ENCODE data around the gene TACC3.

DNA sequence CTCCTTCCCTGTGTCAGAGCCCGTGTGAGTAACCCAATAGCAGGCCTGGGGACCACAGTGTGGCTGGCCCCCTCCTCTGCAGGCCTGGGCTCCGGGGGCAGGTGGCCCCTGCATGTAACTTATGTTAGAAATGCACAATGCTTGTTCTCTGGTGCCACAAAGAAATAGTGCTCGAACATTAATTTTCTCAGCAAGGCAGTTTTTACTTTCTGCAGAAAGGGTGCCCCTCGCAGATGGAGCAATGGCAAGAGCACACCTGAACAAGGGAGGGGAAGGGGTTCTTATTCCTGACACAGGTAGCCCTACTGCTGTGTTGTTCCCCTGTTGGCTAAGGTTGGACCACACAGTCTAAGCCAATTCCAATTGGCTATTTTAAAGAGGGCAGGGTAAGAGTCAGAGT is 17.1 kb downstream of the TACC3 start:
- TF ChIP-seq, protein P1, sequence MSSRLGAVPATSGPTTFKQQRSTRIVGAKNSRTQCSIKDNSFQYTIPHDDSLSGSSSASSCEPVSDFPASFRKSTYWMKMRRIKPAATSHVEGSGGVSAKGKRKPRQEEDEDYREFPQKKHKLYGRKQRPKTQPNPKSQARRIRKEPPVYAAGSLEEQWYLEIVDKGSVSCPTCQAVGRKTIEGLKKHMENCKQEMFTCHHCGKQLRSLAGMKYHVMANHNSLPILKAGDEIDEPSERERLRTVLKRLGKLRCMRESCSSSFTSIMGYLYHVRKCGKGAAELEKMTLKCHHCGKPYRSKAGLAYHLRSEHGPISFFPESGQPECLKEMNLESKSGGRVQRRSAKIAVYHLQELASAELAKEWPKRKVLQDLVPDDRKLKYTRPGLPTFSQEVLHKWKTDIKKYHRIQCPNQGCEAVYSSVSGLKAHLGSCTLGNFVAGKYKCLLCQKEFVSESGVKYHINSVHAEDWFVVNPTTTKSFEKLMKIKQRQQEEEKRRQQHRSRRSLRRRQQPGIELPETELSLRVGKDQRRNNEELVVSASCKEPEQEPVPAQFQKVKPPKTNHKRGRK (CRISPR knock-in tag; IDR thresholded peaks at IDR 0.05; ENCODE audit: borderline replicate concordance) = no peak
- TF ChIP-seq, protein P2, sequence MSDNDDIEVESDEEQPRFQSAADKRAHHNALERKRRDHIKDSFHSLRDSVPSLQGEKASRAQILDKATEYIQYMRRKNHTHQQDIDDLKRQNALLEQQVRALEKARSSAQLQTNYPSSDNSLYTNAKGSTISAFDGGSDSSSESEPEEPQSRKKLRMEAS (CRISPR knock-in tag; IDR thresholded peaks at IDR 0.05) = no peak
- TF ChIP-seq, protein P3, sequence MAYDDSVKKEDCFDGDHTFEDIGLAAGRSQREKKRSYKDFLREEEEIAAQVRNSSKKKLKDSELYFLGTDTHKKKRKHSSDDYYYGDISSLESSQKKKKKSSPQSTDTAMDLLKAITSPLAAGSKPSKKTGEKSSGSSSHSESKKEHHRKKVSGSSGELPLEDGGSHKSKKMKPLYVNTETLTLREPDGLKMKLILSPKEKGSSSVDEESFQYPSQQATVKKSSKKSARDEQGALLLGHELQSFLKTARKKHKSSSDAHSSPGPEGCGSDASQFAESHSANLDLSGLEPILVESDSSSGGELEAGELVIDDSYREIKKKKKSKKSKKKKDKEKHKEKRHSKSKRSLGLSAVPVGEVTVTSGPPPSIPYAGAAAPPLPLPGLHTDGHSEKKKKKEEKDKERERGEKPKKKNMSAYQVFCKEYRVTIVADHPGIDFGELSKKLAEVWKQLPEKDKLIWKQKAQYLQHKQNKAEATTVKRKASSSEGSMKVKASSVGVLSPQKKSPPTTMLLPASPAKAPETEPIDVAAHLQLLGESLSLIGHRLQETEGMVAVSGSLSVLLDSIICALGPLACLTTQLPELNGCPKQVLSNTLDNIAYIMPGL (CRISPR knock-in tag; IDR thresholded peaks at IDR 0.05) = no peak
- TF ChIP-seq, protein P4, sequence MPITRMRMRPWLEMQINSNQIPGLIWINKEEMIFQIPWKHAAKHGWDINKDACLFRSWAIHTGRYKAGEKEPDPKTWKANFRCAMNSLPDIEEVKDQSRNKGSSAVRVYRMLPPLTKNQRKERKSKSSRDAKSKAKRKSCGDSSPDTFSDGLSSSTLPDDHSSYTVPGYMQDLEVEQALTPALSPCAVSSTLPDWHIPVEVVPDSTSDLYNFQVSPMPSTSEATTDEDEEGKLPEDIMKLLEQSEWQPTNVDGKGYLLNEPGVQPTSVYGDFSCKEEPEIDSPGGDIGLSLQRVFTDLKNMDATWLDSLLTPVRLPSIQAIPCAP (CRISPR knock-in tag; IDR thresholded peaks at IDR 0.05) = no peak
- TF ChIP-seq, protein P5, sequence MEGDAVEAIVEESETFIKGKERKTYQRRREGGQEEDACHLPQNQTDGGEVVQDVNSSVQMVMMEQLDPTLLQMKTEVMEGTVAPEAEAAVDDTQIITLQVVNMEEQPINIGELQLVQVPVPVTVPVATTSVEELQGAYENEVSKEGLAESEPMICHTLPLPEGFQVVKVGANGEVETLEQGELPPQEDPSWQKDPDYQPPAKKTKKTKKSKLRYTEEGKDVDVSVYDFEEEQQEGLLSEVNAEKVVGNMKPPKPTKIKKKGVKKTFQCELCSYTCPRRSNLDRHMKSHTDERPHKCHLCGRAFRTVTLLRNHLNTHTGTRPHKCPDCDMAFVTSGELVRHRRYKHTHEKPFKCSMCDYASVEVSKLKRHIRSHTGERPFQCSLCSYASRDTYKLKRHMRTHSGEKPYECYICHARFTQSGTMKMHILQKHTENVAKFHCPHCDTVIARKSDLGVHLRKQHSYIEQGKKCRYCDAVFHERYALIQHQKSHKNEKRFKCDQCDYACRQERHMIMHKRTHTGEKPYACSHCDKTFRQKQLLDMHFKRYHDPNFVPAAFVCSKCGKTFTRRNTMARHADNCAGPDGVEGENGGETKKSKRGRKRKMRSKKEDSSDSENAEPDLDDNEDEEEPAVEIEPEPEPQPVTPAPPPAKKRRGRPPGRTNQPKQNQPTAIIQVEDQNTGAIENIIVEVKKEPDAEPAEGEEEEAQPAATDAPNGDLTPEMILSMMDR (IDR thresholded peaks at IDR 0.05) = no peak
- no peak for TF ChIP-seq NR3C1 (CRISPR knock-in tag; conservative IDR thresholded peaks at IDR 0.05; ENCODE audit: low read depth)
- no peak for TF ChIP-seq MXD4 (CRISPR knock-in tag; IDR thresholded peaks at IDR 0.05; ENCODE audit: borderline replicate concordance)
- TF ChIP-seq, protein P6, sequence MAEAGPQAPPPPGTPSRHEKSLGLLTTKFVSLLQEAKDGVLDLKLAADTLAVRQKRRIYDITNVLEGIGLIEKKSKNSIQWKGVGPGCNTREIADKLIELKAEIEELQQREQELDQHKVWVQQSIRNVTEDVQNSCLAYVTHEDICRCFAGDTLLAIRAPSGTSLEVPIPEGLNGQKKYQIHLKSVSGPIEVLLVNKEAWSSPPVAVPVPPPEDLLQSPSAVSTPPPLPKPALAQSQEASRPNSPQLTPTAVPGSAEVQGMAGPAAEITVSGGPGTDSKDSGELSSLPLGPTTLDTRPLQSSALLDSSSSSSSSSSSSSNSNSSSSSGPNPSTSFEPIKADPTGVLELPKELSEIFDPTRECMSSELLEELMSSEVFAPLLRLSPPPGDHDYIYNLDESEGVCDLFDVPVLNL (CRISPR knock-in tag; IDR thresholded peaks at IDR 0.05; ENCODE audit: borderline replicate concordance, low read depth) = no peak
- TF ChIP-seq, protein P7, sequence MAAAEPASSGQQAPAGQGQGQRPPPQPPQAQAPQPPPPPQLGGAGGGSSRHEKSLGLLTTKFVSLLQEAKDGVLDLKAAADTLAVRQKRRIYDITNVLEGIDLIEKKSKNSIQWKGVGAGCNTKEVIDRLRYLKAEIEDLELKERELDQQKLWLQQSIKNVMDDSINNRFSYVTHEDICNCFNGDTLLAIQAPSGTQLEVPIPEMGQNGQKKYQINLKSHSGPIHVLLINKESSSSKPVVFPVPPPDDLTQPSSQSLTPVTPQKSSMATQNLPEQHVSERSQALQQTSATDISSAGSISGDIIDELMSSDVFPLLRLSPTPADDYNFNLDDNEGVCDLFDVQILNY (CRISPR knock-in tag; IDR thresholded peaks at IDR 0.05) = no peak

Measured in WTC11 (cell line).